BLaER1 treated with 17β-estradiol and CSF1 and Interleukin-3, amounts not matched to agents 10 nM and 100 nM (cell line): Measurements from ENCODE around the gene ARHGAP12.

Source experiments
- H3K27ac ChIP-seq, 11 experiments: shearing (Covaris generic); formaldehyde crosslinking; 2 replicates each; pipeline ENCODE4 v1.8.1; 2022
- H3K27me3 ChIP-seq, 11 experiments: shearing (Covaris generic); formaldehyde crosslinking; 2 replicates each; pipeline ENCODE4 v1.8.1; 2022
- H3K36me3 ChIP-seq, 11 experiments: shearing (Covaris generic); formaldehyde crosslinking; 2 replicates each; pipeline ENCODE4 v1.8.1; 2022
- H3K4me1 ChIP-seq, 10 experiments: shearing (Covaris generic); formaldehyde crosslinking; 2 replicates each; pipeline ENCODE4 v1.8.1; 2022
- H3K4me2 ChIP-seq, 11 experiments: shearing (Covaris generic); formaldehyde crosslinking; 2 replicates each; pipeline ENCODE4 v1.8.1; 2022
- H3K4me3 ChIP-seq, 10 experiments: shearing (Covaris generic); formaldehyde crosslinking; 2 replicates each; pipeline ENCODE4 v1.8.1; 2022
- H3K9ac ChIP-seq, 11 experiments: shearing (Covaris generic); formaldehyde crosslinking; 2 replicates each; pipeline ENCODE4 v1.8.1; 2022
- H3K9me3 ChIP-seq, 11 experiments: shearing (Covaris generic); formaldehyde crosslinking; replicated peaks in 1 of 11; 2 replicates each; pipeline ENCODE4 v1.8.1; 2022
- H4K20me1 ChIP-seq, 11 experiments: shearing (Covaris generic); formaldehyde crosslinking; 2 replicates each; pipeline ENCODE4 v1.8.1; 2022
- Cebpa-rat ChIP-seq, 11 experiments: shearing (Covaris generic); IDR thresholded peaks; 2 replicates each; pipeline ENCODE4 v1.8.1; 2022

Gene ARHGAP12

DNA sequence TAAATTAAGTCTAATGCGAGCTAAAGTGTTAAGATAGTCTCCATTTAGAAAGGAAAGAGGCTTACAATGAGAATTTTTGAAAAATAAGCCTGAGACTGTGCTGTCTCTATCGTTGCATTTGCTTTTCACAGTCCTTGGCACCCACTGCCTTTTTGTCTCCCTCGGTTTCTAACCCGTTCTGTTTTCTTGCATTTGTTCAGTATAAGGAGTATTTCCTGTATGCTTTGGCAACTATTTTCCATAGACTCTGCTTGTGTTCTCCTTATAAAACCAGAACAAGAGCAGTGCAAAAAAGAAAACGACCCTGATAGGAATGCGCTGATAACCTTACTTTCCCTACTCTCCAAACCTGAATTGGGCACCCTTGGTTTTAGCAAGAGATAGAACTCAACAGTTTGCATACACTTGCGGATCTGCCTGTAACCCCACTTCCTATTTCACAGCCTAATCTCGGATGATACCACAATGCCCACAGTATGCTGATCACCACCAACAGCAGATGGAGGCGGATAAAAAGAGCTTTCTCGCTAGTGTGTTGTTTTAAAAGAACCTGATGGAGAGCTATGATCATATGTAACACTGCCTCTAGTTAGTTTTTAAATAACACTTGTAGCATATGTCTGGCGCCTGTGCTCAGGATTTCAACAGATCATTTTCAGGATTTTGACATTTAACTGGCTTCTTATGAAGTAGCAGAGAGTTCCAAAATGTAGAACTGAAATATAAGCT lies 1.6 kb upstream of the ARHGAP12 start:
- Histone ChIP-seq H3K4me1 (peaks cover 26 to 47% (median 36%) of the 10 kb centered on the region in 10 experiments), H3K27ac (peak overlapping the region; percentile 82 to 97 (median 93); a peak in 21 of 22 replicates), H4K20me1 (peaks cover 22 to 29% (median 27%) of the 10 kb centered on the region in 11 experiments), H3K4me3 (peak overlapping the region; percentile 84 to 99 (median 94)), H3K4me2 (peak overlapping the region; percentile 88 to 99 (median 96)), H3K9me3 (no peaks in the 10 kb centered on the region), H3K36me3 (no peaks in the 10 kb centered on the region), H3K27me3 (no peaks in the 10 kb centered on the region), H3K9ac (peak overlapping the region; percentile 90 to 96 (median 94))
- peak in 3 of 11 experiments; percentile 40 to 55 (median 52); a peak in 3 of 22 replicates for TF ChIP-seq Cebpa-rat (IDR thresholded peaks at IDR 0.05)

DNA sequence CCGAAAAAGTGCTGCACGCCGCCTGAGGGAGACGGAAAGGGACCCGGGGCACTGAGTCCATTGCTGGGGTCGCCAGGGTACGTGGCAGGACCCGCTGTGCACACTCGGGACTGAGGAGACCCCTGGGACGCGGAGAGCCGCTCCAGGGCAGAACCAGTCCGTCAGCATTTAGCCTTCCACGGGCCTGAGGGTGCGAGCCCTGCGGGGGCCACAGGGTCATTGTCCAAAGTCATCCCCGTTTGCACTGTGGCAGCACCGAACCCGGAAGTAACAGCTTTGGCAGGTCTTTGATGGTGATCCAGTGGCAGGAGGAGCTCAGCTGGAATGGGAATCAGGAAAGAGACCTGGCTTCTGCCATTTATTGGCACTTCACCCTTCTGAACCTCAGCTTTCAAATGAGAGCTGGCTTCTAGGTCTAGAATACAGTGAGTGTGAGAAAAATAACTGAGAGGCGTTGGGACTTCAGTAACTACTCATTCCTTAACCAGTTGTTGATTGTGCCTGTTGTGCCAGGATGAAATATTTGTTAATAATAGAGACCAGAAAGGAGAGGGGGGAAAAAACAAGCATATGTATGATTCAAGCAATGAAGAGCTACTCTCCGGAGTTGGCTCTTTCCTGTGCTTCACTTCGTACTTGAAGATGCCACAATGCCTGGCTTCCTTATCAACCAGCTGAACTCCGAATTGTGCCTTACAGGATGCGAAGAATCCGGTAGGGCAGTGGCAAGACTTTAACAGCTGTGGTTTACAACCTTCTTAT lies 811 bp upstream of the ARHGAP12 start:
- Histone ChIP-seq H3K4me2 (peak overlapping the region; percentile 88 to 99 (median 96)), H3K36me3 (no peaks in the 10 kb centered on the region), H3K9ac (peak overlapping the region; percentile 90 to 96 (median 94)), H3K27ac (peak overlapping the region; percentile 82 to 97 (median 93)), H3K4me1 (peaks cover 32 to 54% (median 41%) of the 10 kb centered on the region in 10 experiments), H4K20me1 (peaks cover 27 to 37% (median 33%) of the 10 kb centered on the region in 11 experiments), H3K4me3 (peak overlapping the region; percentile 84 to 99 (median 94)), H3K27me3 (no peaks in the 10 kb centered on the region), H3K9me3 (no peaks in the 10 kb centered on the region)
- no peak for TF ChIP-seq Cebpa-rat (IDR thresholded peaks at IDR 0.05)

DNA sequence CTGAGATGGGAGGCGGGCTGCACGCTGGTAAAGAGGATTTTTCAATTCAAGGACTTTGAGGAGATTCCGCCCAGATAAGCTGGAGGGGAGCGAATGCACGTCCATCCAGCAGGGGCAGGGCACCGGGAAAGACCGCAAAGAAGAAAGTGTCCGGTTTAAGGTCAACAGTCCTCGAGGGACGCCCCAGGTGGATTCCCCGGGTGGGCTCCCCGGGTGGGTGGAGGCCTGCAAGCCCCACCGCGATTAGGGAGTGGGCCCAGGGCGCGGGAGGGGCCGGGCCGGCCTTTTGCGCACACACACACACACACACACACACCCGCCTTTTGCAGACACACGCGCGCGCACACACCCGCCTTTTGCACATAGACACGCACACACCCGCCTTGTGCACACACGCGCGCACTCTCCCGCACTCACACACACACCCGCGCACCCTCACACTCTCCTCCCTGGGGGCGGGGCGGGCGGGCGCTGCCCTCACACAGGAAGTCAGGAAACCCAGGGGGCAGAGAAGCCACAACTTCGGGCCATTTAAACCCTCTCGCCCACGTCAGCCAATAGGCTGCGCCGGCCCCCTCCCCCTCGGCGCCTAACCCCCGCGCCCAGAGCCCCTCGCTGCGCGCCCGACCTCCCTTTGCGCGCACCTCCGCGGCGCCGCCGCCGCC lies 615 bp downstream of the ARHGAP12 start:
- Histone ChIP-seq H3K27me3 (no peaks in the 10 kb centered on the region), H3K36me3 (peaks cover 0 to 8% (median 0%) of the 10 kb centered on the region in 11 experiments; a peak in 5 of 22 replicates), H3K4me3 (peak overlapping the region; percentile 84 to 99 (median 94)), H3K9ac (peak overlapping the region; percentile 90 to 96 (median 94)), H3K4me1 (peaks cover 36 to 62% (median 47%) of the 10 kb centered on the region in 10 experiments), H3K9me3 (peaks cover 0 to 11% (median 7%) of the 10 kb centered on the region in 11 experiments; a peak in 15 of 22 replicates), H3K4me2 (peak overlapping the region; percentile 79 to 96 (median 93)), H3K27ac (peak overlapping the region; percentile 82 to 97 (median 93)), H4K20me1 (peaks cover 27 to 47% (median 39%) of the 10 kb centered on the region in 11 experiments)
- no peak for TF ChIP-seq Cebpa-rat (IDR thresholded peaks at IDR 0.05)

DNA sequence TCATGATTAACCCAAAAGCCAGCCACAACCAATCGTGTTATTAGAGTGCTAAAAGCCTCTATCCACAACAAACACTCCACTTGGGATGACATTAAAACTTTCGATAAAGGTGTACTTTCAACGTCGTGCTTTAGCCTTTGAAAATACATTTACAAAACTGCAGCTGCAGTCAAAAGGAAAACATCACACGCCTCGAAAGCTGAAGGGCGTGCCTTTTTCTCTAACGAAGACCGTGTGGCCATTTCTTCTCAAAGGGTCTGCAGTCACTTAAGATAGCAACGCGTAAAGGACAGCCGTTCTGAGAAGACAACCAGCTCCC lies 1.1 kb downstream of the ARHGAP12 start:
- H4K20me1 ChIP-seq = peaks cover 27 to 52% (median 41%) of the 10 kb centered on the region in 11 experiments
- H3K27me3 ChIP-seq = no peaks in the 10 kb centered on the region
- peak overlapping the region; percentile 79 to 96 (median 92) for H3K4me2 ChIP-seq
- peak overlapping the region; percentile 90 to 96 (median 94) for H3K9ac ChIP-seq
- TF ChIP-seq Cebpa-rat (IDR thresholded peaks at IDR 0.05) = no peak
- peak overlapping the region; percentile 2 to 97 (median 91); a peak in 18 of 22 replicates for H3K27ac ChIP-seq
- peak overlapping the region; percentile 84 to 99 (median 94) for H3K4me3 ChIP-seq
- H3K36me3 ChIP-seq = peaks cover 0 to 12% (median 0%) of the 10 kb centered on the region in 11 experiments; a peak in 5 of 22 replicates
- peaks cover 36 to 62% (median 47%) of the 10 kb centered on the region in 10 experiments for H3K4me1 ChIP-seq
- peaks cover 0 to 15% (median 11%) of the 10 kb centered on the region in 11 experiments; a peak in 15 of 22 replicates for H3K9me3 ChIP-seq

GRCh38 chr10:31926765-31927564 lies 1.7 kb downstream of the ARHGAP12 start:
- H3K27me3 ChIP-seq = no peaks in the 10 kb centered on the region
- peaks cover 0 to 15% (median 0%) of the 10 kb centered on the region in 11 experiments; a peak in 5 of 22 replicates for H3K36me3 ChIP-seq
- H4K20me1 ChIP-seq = peaks cover 27 to 58% (median 47%) of the 10 kb centered on the region in 11 experiments
- H3K4me2 ChIP-seq = peak overlapping the region; percentile 79 to 96 (median 92)
- peak overlapping the region; percentile 90 to 96 (median 94) for H3K9ac ChIP-seq
- peaks cover 0 to 15% (median 11%) of the 10 kb centered on the region in 11 experiments; a peak in 15 of 22 replicates for H3K9me3 ChIP-seq
- H3K27ac ChIP-seq = peak overlapping the region; percentile 2 to 97 (median 91); a peak in 14 of 22 replicates
- H3K4me1 ChIP-seq = peaks cover 36 to 62% (median 50%) of the 10 kb centered on the region in 10 experiments
- TF ChIP-seq Cebpa-rat (IDR thresholded peaks at IDR 0.05) = no peak
- H3K4me3 ChIP-seq = peak overlapping the region; percentile 84 to 99 (median 94)

DNA sequence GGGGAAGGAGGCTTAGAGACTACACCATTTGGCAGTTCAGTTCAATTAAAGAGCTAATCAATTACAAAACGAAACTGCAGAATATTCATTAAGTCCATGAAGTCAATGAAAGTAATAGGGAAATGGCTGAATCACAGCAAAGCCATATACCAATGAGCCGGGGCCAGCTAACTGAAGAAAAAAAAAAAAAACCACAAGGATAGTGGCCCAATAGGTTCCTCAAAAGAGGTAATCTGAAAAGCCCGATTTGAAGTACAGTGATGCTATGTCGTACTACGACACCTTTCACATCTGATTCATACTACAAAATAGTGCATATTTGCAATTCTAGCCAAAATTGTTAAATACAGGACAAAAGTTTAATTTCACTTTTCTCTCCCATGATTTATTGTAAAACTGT lies 2.5 kb downstream of the ARHGAP12 start:
- H3K4me3 ChIP-seq = no peak overlapping the region

DNA sequence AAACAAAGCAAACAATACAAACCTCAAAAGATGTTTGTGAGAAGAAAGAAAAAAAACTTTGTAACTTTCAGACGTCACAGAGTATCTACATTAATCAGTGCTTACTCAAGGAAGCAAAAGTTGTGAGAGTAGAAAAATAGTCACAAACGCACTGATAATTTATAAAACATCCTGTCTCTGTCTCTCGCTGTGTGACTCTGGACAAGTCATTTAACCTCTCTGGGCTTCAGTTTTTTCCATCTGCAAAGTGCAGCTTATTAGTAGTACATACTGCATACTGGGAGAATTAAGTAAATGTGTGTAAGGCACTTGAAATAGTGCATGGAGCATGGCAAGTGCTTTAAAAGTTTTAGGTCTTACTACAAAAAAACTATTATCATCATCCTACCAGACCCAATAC lies 3.8 kb downstream of the ARHGAP12 start:
- no peak overlapping the region for H3K27ac ChIP-seq
- peak overlapping the region in 1 of 11 experiments; percentile 32; a peak in 1 of 22 replicates for H3K9ac ChIP-seq
- peaks cover 0 to 15% (median 11%) of the 10 kb centered on the region in 11 experiments; a peak in 15 of 22 replicates for H3K9me3 ChIP-seq
- H3K36me3 ChIP-seq = peaks cover 0 to 15% (median 0%) of the 10 kb centered on the region in 11 experiments; a peak in 5 of 22 replicates
- H3K4me3 ChIP-seq = no peak overlapping the region
- H3K4me2 ChIP-seq = peak overlapping the region in 7 of 11 experiments; percentile 7 to 91 (median 34); a peak in 8 of 22 replicates
- H3K4me1 ChIP-seq = peaks cover 35 to 60% (median 49%) of the 10 kb centered on the region in 10 experiments
- peaks cover 27 to 79% (median 63%) of the 10 kb centered on the region in 11 experiments for H4K20me1 ChIP-seq
- no peaks in the 10 kb centered on the region for H3K27me3 ChIP-seq
- TF ChIP-seq Cebpa-rat (IDR thresholded peaks at IDR 0.05) = no peak

More for the DNA sequence above, 2.5 kb downstream of the ARHGAP12 start:
- Histone ChIP-seq H3K4me1 (peaks cover 42 to 65% (median 51%) of the 10 kb centered on the region in 10 experiments), H3K9me3 (peaks cover 0 to 15% (median 11%) of the 10 kb centered on the region in 11 experiments; a peak in 15 of 22 replicates), H3K27me3 (no peaks in the 10 kb centered on the region), H3K4me2 (peak overlapping the region in 10 of 11 experiments; percentile 22 to 94 (median 84); a peak in 13 of 22 replicates), H3K9ac (no peak overlapping the region), H3K36me3 (peaks cover 0 to 15% (median 0%) of the 10 kb centered on the region in 11 experiments; a peak in 5 of 22 replicates), H4K20me1 (peaks cover 27 to 66% (median 55%) of the 10 kb centered on the region in 11 experiments), H3K27ac (no peak overlapping the region)
- no peak for TF ChIP-seq Cebpa-rat (IDR thresholded peaks at IDR 0.05)
